Panc1 (cell line): ENCODE data around the gene ZNF44. TPM values are rescaled to one million over a fixed set of nuclear protein-coding genes. Genes with fewer than 3 reads are reported as not detected.
"Not testable (repeated sequence)": the region's sequence is repeated elsewhere in the genome, so short reads cannot be mapped to it uniquely, and the experiment has no call there.

Experiments used
- ATAC-seq: fragments of 200-7000 bp; cut with Tn5 transposase; 2 replicates; pipeline ENCODE4 v1.9.1; 2020; ENCODE audit warnings: mild to moderate bottlenecking, moderate library complexity
- BruUV-seq: library from RNA; stranded (reverse); fragments of 400-500 nt; replicated peaks from 2 replicates; lab custom pipeline; 2021; lab: Mats Ljungman, UMichigan
- CTCF ChIA-PET: fragments of 300-600 bp; sonication (Branson Sonifier 250); formaldehyde crosslinking; loops from one replicate; lab custom pipeline; 2022; ENCODE audit warnings: antibody characterized with exemption; lab: Charles Lee
- POLR2A ChIA-PET: fragments of 300-600 bp; sonication (Branson Sonifier 250); formaldehyde crosslinking; loops from one replicate; lab custom pipeline; 2022; ENCODE audit warnings: antibody characterized with exemption; lab: Charles Lee
- DNase-seq: peaks from one replicate; pipeline ENCODE4 v3.0.0-alpha.2; 2010; ENCODE audit warnings: low read depth, low spot score
- H3K27ac ChIP-seq: 2 replicates; pipeline ENCODE4 v1.5.1; 2011; ENCODE audit warnings: mild to moderate bottlenecking, low read length, inconsistent platforms
- H3K27me3 ChIP-seq: fragments of 200-500 bp; sonication (Bioruptor generic); 2 replicates; pipeline ENCODE4 v1.6.0; 2014; ENCODE audit warnings: low read length, inconsistent platforms; ENCODE audit not compliant: control insufficient read depth, insufficient read depth
- H3K36me3 ChIP-seq: fragments of 200-500 bp; sonication (Bioruptor generic); 2 replicates; pipeline ENCODE4 v1.5.1; 2014; ENCODE audit warnings: inconsistent platforms, mild to moderate bottlenecking, low read length, moderate library complexity; ENCODE audit not compliant: control insufficient read depth, insufficient read depth
- H3K4me1 ChIP-seq: 2 replicates; pipeline ENCODE4 v1.5.1; 2011; ENCODE audit warnings: inconsistent platforms, mild to moderate bottlenecking, low read length, moderate library complexity; ENCODE audit not compliant: control insufficient read depth, insufficient read depth
- H3K4me3 ChIP-seq, 2 experiments: 2 replicates each; pipeline ENCODE4 v1.5.1; 2011 to 2012; ENCODE audit warnings: low read depth in 2 of 2, low read length in 2 of 2, mild to moderate bottlenecking in 2 of 2, inconsistent platforms in 1 of 2, moderate library complexity in 1 of 2
- H3K9me3 ChIP-seq: fragments of 200-500 bp; sonication (Bioruptor generic); 2 replicates; pipeline ENCODE4 v1.5.1; 2014; ENCODE audit warnings: low read depth, mild to moderate bottlenecking, inconsistent platforms, low read length, moderate library complexity; ENCODE audit not compliant: control insufficient read depth, insufficient read depth
- CTCF ChIP-seq: fragments of 450-650 bp; IDR thresholded peaks from 2 replicates; pipeline ENCODE4 v1.5.1; 2017; ENCODE audit warnings: mild to moderate bottlenecking
- POLR2AphosphoS5 ChIP-seq: IDR thresholded peaks from 2 replicates; pipeline ENCODE4 v1.6.1; 2012; ENCODE audit warnings: mild to moderate bottlenecking, low read depth, low read length, moderate library complexity
- SIN3A ChIP-seq: IDR thresholded peaks from 2 replicates; pipeline ENCODE4 v1.6.1; 2012; ENCODE audit warnings: low read depth, mild to moderate bottlenecking, low read length, moderate library complexity, borderline replicate concordance; ENCODE audit not compliant: insufficient read depth
- TCF7L2 ChIP-seq: IDR thresholded peaks from 2 replicates; pipeline ENCODE4 v1.6.1; 2011; ENCODE audit warnings: mild to moderate bottlenecking, low read depth, low read length, inconsistent platforms
- in situ Hi-C: cut with HindIII; loops from 2 replicates; pipeline ENCODE4 v1.10.0; 2016; ENCODE audit warnings: low sequenced_read_pairs, low pct_unique_long_range_greater_than_20kb
- intact Hi-C: fragments of 100-400 bp; cut with micrococcal nuclease; formaldehyde crosslinking; loops from one replicate; pipeline ENCODE4 v1.10.0; 2022; ENCODE audit not compliant: unreplicated experiment
- total RNA-seq: library from RNA; stranded (reverse); gene quantifications from one replicate; pipeline ENCODE4 v1.2.1, GENCODE V29; 2021; ENCODE audit not compliant: unreplicated experiment
- TF ChIP-seq, protein P1 (sequence below), 2 experiments: IDR thresholded peaks; 2 replicates each; pipeline ENCODE4 v1.6.1; 2011 to 2012; ENCODE audit warnings: low read depth in 2 of 2, control low read depth in 1 of 2, low read length in 1 of 2, mild to moderate bottlenecking in 1 of 2, moderate library complexity in 1 of 2; ENCODE audit not compliant: insufficient read depth in 1 of 2

ZNF44 gene
- total RNA-seq, 1 experiment from 2014 or later, result 5.0 TPM

DNA sequence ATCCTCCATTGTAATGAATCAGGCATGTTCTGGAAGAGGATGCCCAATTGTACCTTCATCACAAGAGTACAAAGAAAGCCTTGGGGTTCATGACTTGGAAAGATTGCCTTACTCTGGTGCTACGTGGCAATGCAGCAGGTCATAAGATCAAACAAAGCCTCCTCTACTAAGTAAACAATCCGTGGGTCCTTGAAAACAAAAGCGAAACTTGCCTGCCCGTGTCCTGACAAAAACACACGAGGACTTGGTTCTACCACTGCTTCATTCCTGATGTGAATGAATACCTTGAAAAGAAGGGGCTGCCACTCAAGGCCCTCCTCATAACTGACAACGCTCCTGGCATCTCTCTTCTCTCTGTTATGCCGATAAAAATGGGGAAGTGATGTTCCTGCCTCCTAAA is 19.9 kb upstream of the ZNF44 start:
- in situ Hi-C loops (no loop called here), intact Hi-C loops (no loop called here)
- TF ChIP-seq, protein P1, sequence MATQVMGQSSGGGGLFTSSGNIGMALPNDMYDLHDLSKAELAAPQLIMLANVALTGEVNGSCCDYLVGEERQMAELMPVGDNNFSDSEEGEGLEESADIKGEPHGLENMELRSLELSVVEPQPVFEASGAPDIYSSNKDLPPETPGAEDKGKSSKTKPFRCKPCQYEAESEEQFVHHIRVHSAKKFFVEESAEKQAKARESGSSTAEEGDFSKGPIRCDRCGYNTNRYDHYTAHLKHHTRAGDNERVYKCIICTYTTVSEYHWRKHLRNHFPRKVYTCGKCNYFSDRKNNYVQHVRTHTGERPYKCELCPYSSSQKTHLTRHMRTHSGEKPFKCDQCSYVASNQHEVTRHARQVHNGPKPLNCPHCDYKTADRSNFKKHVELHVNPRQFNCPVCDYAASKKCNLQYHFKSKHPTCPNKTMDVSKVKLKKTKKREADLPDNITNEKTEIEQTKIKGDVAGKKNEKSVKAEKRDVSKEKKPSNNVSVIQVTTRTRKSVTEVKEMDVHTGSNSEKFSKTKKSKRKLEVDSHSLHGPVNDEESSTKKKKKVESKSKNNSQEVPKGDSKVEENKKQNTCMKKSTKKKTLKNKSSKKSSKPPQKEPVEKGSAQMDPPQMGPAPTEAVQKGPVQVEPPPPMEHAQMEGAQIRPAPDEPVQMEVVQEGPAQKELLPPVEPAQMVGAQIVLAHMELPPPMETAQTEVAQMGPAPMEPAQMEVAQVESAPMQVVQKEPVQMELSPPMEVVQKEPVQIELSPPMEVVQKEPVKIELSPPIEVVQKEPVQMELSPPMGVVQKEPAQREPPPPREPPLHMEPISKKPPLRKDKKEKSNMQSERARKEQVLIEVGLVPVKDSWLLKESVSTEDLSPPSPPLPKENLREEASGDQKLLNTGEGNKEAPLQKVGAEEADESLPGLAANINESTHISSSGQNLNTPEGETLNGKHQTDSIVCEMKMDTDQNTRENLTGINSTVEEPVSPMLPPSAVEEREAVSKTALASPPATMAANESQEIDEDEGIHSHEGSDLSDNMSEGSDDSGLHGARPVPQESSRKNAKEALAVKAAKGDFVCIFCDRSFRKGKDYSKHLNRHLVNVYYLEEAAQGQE (IDR thresholded peaks at IDR 0.05; ENCODE audit: insufficient read depth in 1 of 2, low read depth in 2 of 2, low read length in 1 of 2), result no peak
- TF ChIP-seq CTCF, result no peak
- TF ChIP-seq POLR2AphosphoS5, result no peak
- no peak for TF ChIP-seq SIN3A
- TF ChIP-seq TCF7L2, result no peak
- DNase-seq (no peak), ATAC-seq (no peak)
- CTCF ChIA-PET, result no interaction called here
- Histone ChIP-seq H3K4me1 (no peaks in the 10 kb centered on the region), H3K4me3 (no peak overlapping the region), H3K9me3 (peaks cover 17% of the 10 kb centered on the region), H3K36me3 (no peaks in the 10 kb centered on the region), H3K27me3 (no peaks in the 10 kb centered on the region), H3K27ac (no peak overlapping the region)
- BruUV-seq, result no TSS peak
- POLR2A ChIA-PET, result no interaction called here

GRCh38 chr19:12308891-12309290 is 14.2 kb upstream of the ZNF44 start:
- in situ Hi-C loops, H3K36me3 ChIP-seq, H3K27ac ChIP-seq, CTCF ChIA-PET, BruUV-seq, POLR2A ChIA-PET, H3K4me1 ChIP-seq, ATAC-seq, H3K27me3 ChIP-seq, H3K9me3 ChIP-seq, H3K4me3 ChIP-seq, intact Hi-C loops, DNase-seq: not testable (repeated sequence)

- TF ChIP-seq SIN3A (no peak), CTCF (no peak), POLR2AphosphoS5 (no peak), TCF7L2 (no peak)
- TF ChIP-seq, protein P1 (IDR thresholded peaks at IDR 0.05; ENCODE audit: insufficient read depth in 1 of 2, low read depth in 2 of 2, low read length in 1 of 2), result no peak
- ATAC-seq (no peak; the same call in 1 of the 2 replicates), DNase-seq (no peak)
- Histone ChIP-seq H3K9me3 (no peaks in the 10 kb centered on the region), H3K4me3 (peak overlapping the region; percentile 83 to 85), H3K27me3 (no peaks in the 10 kb centered on the region), H3K27ac (peak overlapping the region; percentile 78), H3K36me3 (peaks cover 2% of the 10 kb centered on the region; the same call in 1 of the 2 replicates), H3K4me1 (no peaks in the 10 kb centered on the region)
- in situ Hi-C loops, result no loop called here
- CTCF ChIA-PET, result no interaction called here
- POLR2A ChIA-PET, result no interaction called here
- BruUV-seq, result no TSS peak
- intact Hi-C loops, result no loop called here
Measured at GRCh38 chr19:12295191-12295590, 508 bp upstream of the ZNF44 start.
